AG09319 (cell line): ENCODE measurements around the gene ZBTB38.

Experiments
- DNase-seq: peaks from one replicate; pipeline ENCODE4 v3.0.0-alpha.2; 2010; ENCODE audit warnings: low read depth; ENCODE audit errors: extremely low read depth
- TF ChIP-seq, protein P1 (sequence below): IDR thresholded peaks from 2 replicates; pipeline ENCODE4 v1.5.1; 2011; ENCODE audit warnings: low read depth, mild to moderate bottlenecking, inconsistent platforms, low read length, moderate library complexity

The ZBTB38 gene

DNA sequence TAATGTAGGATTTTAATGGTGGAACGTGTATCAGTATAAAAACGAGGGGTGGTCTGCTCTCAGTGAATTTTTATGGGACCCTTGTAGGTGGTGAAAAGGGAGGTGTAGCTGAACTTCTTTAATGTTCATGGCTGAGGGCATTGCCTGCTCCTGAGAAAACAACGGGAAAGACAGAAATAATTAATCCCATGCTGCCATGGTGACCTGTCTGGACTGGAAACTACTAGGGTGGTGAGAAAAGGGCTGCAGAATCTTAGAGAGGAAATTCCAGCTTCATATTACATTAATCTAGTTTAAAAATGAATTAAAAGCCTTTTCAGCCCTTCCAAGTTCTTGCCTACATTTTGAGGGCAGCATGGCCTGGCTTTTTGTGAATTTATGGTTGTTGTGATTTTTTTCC is 47.6 kb downstream of the ZBTB38 start:
- no peak for DNase-seq
- TF ChIP-seq, protein P1, sequence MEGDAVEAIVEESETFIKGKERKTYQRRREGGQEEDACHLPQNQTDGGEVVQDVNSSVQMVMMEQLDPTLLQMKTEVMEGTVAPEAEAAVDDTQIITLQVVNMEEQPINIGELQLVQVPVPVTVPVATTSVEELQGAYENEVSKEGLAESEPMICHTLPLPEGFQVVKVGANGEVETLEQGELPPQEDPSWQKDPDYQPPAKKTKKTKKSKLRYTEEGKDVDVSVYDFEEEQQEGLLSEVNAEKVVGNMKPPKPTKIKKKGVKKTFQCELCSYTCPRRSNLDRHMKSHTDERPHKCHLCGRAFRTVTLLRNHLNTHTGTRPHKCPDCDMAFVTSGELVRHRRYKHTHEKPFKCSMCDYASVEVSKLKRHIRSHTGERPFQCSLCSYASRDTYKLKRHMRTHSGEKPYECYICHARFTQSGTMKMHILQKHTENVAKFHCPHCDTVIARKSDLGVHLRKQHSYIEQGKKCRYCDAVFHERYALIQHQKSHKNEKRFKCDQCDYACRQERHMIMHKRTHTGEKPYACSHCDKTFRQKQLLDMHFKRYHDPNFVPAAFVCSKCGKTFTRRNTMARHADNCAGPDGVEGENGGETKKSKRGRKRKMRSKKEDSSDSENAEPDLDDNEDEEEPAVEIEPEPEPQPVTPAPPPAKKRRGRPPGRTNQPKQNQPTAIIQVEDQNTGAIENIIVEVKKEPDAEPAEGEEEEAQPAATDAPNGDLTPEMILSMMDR, result no peak
